SK-N-SH treated with all-trans-retinoic acid at 6 μM for 48 hours (cell line): ENCODE results near the gene TBC1D2.

ENCODE experiments used
- ZC3H10 ChIP-seq: fragments of 250-450 bp; sonication (Bioruptor Pico); IDR thresholded peaks from 2 replicates; pipeline ENCODE4 v1.5.1; 2021; ENCODE audit warnings: mild to moderate bottlenecking, moderate library complexity
- ZFP3 ChIP-seq: fragments of 250-450 bp; sonication (Bioruptor Pico); IDR thresholded peaks from 2 replicates; pipeline ENCODE4 v1.5.0; 2020; ENCODE audit warnings: mild to moderate bottlenecking, moderate library complexity
- ZNF70 ChIP-seq: fragments of 450-650 bp; formaldehyde crosslinking; IDR thresholded peaks from 2 replicates; pipeline ENCODE4 v1.5.0; 2020; ENCODE audit warnings: mild to moderate bottlenecking, moderate library complexity

GRCh38 chr9:98280574-98280973, 25.1 kb upstream of the TBC1D2 start:
- TF ChIP-seq ZC3H10: no peak
- no peak for TF ChIP-seq ZNF70 (CRISPR knock-in tag)
- no peak for TF ChIP-seq ZFP3 (CRISPR knock-in tag)
